ENCODE results near the gene AHNAK.

Gene AHNAK

DNA sequence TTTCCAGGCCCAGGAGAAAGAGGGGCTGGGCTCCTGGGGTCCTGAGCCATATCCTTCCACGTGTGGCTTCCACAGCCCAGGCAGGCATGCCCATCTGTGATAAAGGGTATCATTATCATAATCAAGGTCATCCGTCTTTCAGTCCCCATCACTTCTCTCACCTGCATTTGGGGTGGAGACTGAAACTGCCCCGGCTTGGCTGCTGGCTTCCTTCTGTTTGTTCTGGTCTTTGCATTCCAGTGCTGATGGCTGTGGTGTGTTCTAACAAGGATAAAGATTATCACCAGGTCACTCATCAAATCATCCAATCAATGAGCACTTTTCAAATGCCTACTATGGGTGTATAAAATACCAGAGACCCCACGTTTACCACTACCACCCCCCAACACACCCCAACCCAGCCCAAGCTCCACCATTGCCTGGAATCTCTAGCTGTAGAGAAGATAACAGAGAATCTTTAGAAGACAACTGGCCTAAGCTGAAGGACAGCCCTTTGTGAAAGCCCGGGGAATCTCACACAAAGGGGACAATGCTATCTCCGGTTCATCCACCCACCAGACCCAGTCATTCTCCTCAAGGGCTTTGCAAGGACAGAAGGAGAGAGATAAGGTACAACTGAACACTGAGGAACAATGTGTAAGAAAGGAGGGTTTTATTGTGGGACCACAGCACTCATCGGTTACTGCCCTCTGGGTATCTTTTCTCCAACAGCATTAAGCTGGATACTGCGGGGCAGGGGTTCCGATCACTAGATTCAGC is 54.9 kb downstream of the AHNAK start:
- no peak overlapping the region for H3K27ac ChIP-seq (ENCODE audit: low read depth, low read length, severe bottlenecking)
- 87 to 90% methylated on average over 2 to 5 of the region's 9 CpGs for WGBS, 2 experiments (ENCODE audit: insufficient coverage in 2 of 2)
- H3K36me3 ChIP-seq (ENCODE audit: control insufficient read depth, insufficient read depth, low read length) = no peaks in the 10 kb centered on the region
- H3K4me3 ChIP-seq (ENCODE audit: extremely low read depth, insufficient read depth, low read length, poor library complexity, severe bottlenecking) = no peak overlapping the region
- no peaks in the 10 kb centered on the region for H3K9me3 ChIP-seq (ENCODE audit: control insufficient read depth, low read length)
- peaks cover 5% of the 10 kb centered on the region for H3K4me1 ChIP-seq (ENCODE audit: control insufficient read depth, insufficient read depth, low read length, poor library complexity, severe bottlenecking)

DNA sequence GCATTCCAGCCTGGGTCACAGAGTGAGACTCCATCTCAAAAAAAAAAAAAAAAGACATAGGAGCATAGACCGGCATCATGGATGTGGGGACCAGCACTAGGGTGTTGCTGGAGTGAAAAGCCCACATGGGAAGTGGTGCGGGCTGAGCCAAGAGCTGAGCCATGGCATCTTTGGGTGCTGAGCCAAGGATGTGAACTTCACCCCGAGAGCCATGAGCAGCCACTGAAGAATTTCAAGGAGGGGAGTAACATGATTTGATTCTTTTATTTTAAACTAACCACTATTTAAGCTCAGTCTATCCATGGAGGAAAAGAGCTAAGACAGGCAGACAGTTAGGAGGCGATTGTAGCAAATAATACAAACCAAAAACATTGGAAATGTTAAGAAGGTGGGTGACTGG is 57.4 kb downstream of the AHNAK start:
- no peak overlapping the region for H3K27ac ChIP-seq (ENCODE audit: low read depth, low read length, severe bottlenecking)
- H3K36me3 ChIP-seq (ENCODE audit: control insufficient read depth, insufficient read depth, low read length) = no peaks in the 10 kb centered on the region
- 100% methylated on average over 1 to 2 of the region's 4 CpGs for WGBS, 2 experiments (ENCODE audit: insufficient coverage in 2 of 2)
- H3K4me3 ChIP-seq (ENCODE audit: extremely low read depth, insufficient read depth, low read length, poor library complexity, severe bottlenecking) = no peak overlapping the region
- H3K4me1 ChIP-seq (ENCODE audit: control insufficient read depth, insufficient read depth, low read length, poor library complexity, severe bottlenecking) = peaks cover 5% of the 10 kb centered on the region
- H3K9me3 ChIP-seq (ENCODE audit: control insufficient read depth, low read length) = no peaks in the 10 kb centered on the region

GRCh38 chr11:62487738-62488551 is 58.7 kb downstream of the AHNAK start:
- Histone ChIP-seq H3K4me3 (ENCODE audit: extremely low read depth, insufficient read depth, low read length, poor library complexity, severe bottlenecking) (no peak overlapping the region), H3K36me3 (ENCODE audit: control insufficient read depth, insufficient read depth, low read length) (no peaks in the 10 kb centered on the region), H3K4me1 (ENCODE audit: control insufficient read depth, insufficient read depth, low read length, poor library complexity, severe bottlenecking) (peaks cover 5% of the 10 kb centered on the region), H3K27ac (ENCODE audit: low read depth, low read length, severe bottlenecking) (no peak overlapping the region), H3K9me3 (ENCODE audit: control insufficient read depth, low read length) (no peaks in the 10 kb centered on the region)
- WGBS, 2 experiments (ENCODE audit: insufficient coverage in 2 of 2) = 88 to 90% methylated on average over 12 to 16 of the region's 19 CpGs

GRCh38 chr11:62487136-62487535 is 59.5 kb downstream of the AHNAK start:
- Histone ChIP-seq H3K4me1 (ENCODE audit: control insufficient read depth, insufficient read depth, low read length, poor library complexity, severe bottlenecking) (peaks cover 5% of the 10 kb centered on the region), H3K9me3 (ENCODE audit: control insufficient read depth, low read length) (no peaks in the 10 kb centered on the region), H3K36me3 (ENCODE audit: control insufficient read depth, insufficient read depth, low read length) (no peaks in the 10 kb centered on the region), H3K27ac (ENCODE audit: low read depth, low read length, severe bottlenecking) (no peak overlapping the region), H3K4me3 (ENCODE audit: extremely low read depth, insufficient read depth, low read length, poor library complexity, severe bottlenecking) (no peak overlapping the region)
- WGBS, 2 experiments (ENCODE audit: insufficient coverage in 2 of 2) = 91 to 97% methylated on average over 7 to 8 of the region's 8 CpGs

- WGBS, 2 experiments (ENCODE audit: insufficient coverage in 2 of 2) = 84 to 88% methylated on average over 4 to 5 of the region's 6 CpGs
- H3K4me1 ChIP-seq (ENCODE audit: control insufficient read depth, insufficient read depth, low read length, poor library complexity, severe bottlenecking) = peaks cover 15% of the 10 kb centered on the region
- no peak overlapping the region for H3K4me3 ChIP-seq (ENCODE audit: extremely low read depth, insufficient read depth, low read length, poor library complexity, severe bottlenecking)
- no peak overlapping the region for H3K27ac ChIP-seq (ENCODE audit: low read depth, low read length, severe bottlenecking)
- no peaks in the 10 kb centered on the region for H3K9me3 ChIP-seq (ENCODE audit: control insufficient read depth, low read length)
- H3K36me3 ChIP-seq (ENCODE audit: control insufficient read depth, insufficient read depth, low read length) = no peaks in the 10 kb centered on the region
Observed at GRCh38 chr11:62484352-62484751, 62.3 kb downstream of the AHNAK start.

DNA sequence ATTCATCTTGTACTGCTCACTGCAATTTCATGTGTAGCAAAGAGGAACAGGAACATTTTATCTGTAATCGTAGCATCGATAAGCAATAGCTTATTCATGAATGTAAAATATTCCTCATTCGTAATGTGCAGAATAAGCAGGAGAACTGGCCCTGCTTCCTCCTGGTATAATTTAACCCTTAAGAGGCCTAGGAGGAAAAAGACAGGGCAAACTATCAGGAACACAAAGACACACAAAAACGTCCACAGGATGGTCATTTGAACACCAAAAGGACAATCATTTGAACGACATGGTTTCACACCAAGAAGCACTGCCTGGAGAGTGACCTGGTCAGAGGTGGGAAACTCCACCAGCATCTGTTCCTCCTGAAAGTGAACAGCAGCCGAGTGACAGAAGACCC is 63.9 kb downstream of the AHNAK start:
- no peak overlapping the region for H3K4me3 ChIP-seq (ENCODE audit: extremely low read depth, insufficient read depth, low read length, poor library complexity, severe bottlenecking)
- WGBS, 2 experiments (ENCODE audit: insufficient coverage in 2 of 2) = 86 to 93% methylated on average over 5 to 6 of the region's 6 CpGs
- no peaks in the 10 kb centered on the region for H3K9me3 ChIP-seq (ENCODE audit: control insufficient read depth, low read length)
- H3K4me1 ChIP-seq (ENCODE audit: control insufficient read depth, insufficient read depth, low read length, poor library complexity, severe bottlenecking) = peaks cover 15% of the 10 kb centered on the region
- no peak overlapping the region for H3K27ac ChIP-seq (ENCODE audit: low read depth, low read length, severe bottlenecking)
- no peaks in the 10 kb centered on the region for H3K36me3 ChIP-seq (ENCODE audit: control insufficient read depth, insufficient read depth, low read length)

DNA sequence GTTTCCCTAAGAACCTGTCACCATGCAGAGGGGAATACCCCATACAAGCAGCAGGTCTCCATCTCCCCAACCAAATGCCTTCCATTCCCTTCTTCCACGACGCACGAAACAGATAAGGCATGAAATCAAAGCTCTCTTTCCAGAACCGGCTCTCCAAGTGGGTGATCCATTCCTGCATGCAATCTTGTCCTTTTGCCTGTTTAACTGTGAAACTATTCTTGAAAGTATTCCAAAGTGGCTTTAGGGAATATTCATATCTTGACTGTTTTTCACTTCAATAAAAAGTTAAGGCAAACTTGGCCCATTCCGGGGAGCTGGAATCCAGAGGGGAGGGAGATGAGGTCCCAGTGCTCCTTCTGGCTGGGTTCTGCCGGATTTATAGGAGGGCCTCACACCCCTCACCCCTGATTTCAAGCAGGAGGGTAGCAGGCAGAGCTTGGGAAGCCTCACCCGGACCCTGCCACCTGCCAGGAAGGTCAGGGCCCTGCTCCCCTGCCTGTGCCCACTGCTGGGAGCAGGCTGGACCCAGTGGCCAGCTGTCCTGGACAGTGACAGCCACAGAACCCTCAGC is 66.9 kb downstream of the AHNAK start:
- Histone ChIP-seq H3K27ac (ENCODE audit: low read depth, low read length, severe bottlenecking) (peak overlapping the region; percentile 91), H3K4me3 (ENCODE audit: extremely low read depth, insufficient read depth, low read length, poor library complexity, severe bottlenecking) (no peak overlapping the region), H3K9me3 (ENCODE audit: control insufficient read depth, low read length) (no peaks in the 10 kb centered on the region), H3K36me3 (ENCODE audit: control insufficient read depth, insufficient read depth, low read length) (no peaks in the 10 kb centered on the region), H3K4me1 (ENCODE audit: control insufficient read depth, insufficient read depth, low read length, poor library complexity, severe bottlenecking) (peaks cover 11% of the 10 kb centered on the region)
- 92 to 93% methylated on average over 5 of the region's 7 CpGs for WGBS, 2 experiments (ENCODE audit: insufficient coverage in 2 of 2)

DNA sequence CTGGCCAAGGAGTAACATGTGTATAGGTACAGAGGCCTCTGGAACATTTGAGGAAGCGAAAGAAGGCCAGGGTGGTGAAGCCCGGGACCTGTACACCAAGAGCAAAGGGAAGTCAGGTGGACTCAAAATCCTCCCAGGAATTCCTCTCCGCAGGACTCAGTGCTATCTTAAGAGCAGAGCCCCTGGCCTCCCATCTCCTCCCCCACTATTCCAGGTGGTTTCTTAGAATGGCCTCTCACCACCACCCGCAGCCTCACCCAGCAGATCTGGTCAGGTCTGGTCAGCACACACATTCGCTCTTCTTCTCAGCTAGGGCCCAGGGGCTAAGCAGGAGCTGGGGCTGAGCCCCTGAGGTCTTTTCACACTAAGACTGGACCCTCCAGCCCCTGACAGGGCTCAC is 68.7 kb downstream of the AHNAK start:
- no peaks in the 10 kb centered on the region for H3K9me3 ChIP-seq (ENCODE audit: control insufficient read depth, low read length)
- no peaks in the 10 kb centered on the region for H3K36me3 ChIP-seq (ENCODE audit: control insufficient read depth, insufficient read depth, low read length)
- WGBS, 2 experiments (ENCODE audit: insufficient coverage in 2 of 2) = 88 to 90% methylated on average over 2 to 5 of the region's 5 CpGs

DNA sequence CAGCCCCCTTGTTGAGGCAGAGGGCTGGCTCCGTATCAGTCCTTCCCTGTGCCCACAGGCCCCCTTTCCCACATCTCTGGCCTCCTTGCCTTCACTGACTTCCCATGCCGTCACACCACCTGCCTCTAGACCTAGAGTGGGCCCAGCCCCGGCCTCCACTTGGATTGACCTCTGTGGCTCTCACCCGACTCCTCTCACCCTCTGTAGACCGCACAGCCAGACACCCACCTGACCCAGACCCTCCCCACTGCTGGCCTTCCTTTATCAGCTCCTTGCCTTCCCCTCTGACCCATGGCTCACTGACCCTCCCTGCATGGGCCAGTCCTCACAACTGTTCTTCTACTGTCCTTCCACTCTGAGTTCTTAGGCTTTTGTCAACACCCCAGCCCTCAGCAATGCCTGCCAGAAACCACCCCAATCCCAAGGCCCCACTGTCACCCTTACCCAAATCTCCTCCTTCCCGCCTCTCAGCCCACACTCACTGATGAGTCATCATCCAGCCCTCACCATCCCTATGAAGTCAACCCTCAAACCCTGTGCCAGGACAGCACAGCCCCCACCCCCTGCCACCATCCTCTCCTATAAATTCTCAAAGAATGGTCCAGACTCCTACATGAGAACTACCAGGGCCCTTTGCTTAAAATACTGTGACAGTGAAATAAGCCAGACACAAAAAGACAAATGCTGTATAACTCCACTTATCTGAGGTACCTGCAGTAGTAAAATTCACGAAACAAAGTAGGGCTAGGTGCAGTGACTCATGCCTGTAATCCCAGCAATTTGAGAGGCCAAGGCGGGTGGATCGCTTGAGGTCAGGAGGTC is 74.3 kb downstream of the AHNAK start:
- Histone ChIP-seq H3K9me3 (ENCODE audit: control insufficient read depth, low read length) (no peaks in the 10 kb centered on the region), H3K36me3 (ENCODE audit: control insufficient read depth, insufficient read depth, low read length) (no peaks in the 10 kb centered on the region), H3K4me3 (ENCODE audit: extremely low read depth, insufficient read depth, low read length, poor library complexity, severe bottlenecking) (no peak overlapping the region), H3K27ac (ENCODE audit: low read depth, low read length, severe bottlenecking) (peak overlapping the region; percentile 82), H3K4me1 (ENCODE audit: control insufficient read depth, insufficient read depth, low read length, poor library complexity, severe bottlenecking) (peaks cover 11% of the 10 kb centered on the region)
- WGBS, 2 experiments (ENCODE audit: insufficient coverage in 2 of 2) = 74 to 80% methylated on average over 7 to 9 of the region's 9 CpGs

More for the DNA sequence above, 68.7 kb downstream of the AHNAK start:
- Histone ChIP-seq H3K4me1 (ENCODE audit: control insufficient read depth, insufficient read depth, low read length, poor library complexity, severe bottlenecking) (peaks cover 11% of the 10 kb centered on the region), H3K27ac (ENCODE audit: low read depth, low read length, severe bottlenecking) (no peak overlapping the region), H3K4me3 (ENCODE audit: extremely low read depth, insufficient read depth, low read length, poor library complexity, severe bottlenecking) (no peak overlapping the region)

GRCh38 chr11:62471603-62472002 is 75.0 kb downstream of the AHNAK start:
- Histone ChIP-seq H3K9me3 (ENCODE audit: control insufficient read depth, low read length) (no peaks in the 10 kb centered on the region), H3K4me3 (ENCODE audit: extremely low read depth, insufficient read depth, low read length, poor library complexity, severe bottlenecking) (no peak overlapping the region), H3K36me3 (ENCODE audit: control insufficient read depth, insufficient read depth, low read length) (no peaks in the 10 kb centered on the region), H3K4me1 (ENCODE audit: control insufficient read depth, insufficient read depth, low read length, poor library complexity, severe bottlenecking) (peaks cover 11% of the 10 kb centered on the region), H3K27ac (ENCODE audit: low read depth, low read length, severe bottlenecking) (peak overlapping the region; percentile 82)
- 97 to 100% methylated on average over 6 to 7 of the region's 7 CpGs for WGBS, 2 experiments (ENCODE audit: insufficient coverage in 2 of 2)
